ENCODE measurements around the gene ZBTB18. TPM values are rescaled to one million over a fixed set of nuclear protein-coding genes. Genes with fewer than 3 reads are reported as not detected.
A peak's percentile ranks its signal among the peaks of the same experiment; 100 is the strongest.

The ZBTB18 gene
- total RNA-seq, 1 donor from 2014 or later = 8.8 TPM

DNA sequence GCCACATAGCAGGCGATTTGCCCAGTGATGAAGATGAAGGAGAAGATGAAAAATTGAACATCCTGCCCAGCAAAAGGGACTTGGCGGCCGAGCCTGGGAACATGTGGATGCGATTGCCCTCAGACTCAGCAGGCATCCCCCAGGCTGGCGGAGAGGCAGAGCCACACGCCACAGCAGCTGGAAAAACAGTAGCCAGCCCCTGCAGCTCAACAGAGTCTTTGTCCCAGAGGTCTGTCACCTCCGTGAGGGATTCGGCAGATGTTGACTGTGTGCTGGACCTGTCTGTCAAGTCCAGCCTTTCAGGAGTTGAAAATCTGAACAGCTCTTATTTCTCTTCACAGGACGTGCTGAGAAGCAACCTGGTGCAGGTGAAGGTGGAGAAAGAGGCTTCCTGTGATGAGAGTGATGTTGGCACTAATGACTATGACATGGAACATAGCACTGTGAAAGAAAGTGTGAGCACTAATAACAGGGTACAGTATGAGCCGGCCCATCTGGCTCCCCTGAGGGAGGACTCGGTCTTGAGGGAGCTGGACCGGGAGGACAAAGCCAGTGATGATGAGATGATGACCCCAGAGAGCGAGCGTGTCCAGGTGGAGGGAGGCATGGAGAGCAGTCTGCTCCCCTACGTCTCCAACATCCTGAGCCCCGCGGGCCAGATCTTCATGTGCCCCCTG, 3.3 kb downstream of the ZBTB18 start:
- intact Hi-C loops (cut with DNase I) = no loop called here
- Histone ChIP-seq H3K4me3 (no peak overlapping the region), H3K9me3 (no peaks in the 10 kb centered on the region), H3K27ac (no peak overlapping the region), H3K27me3 (no peaks in the 10 kb centered on the region), H3K36me3 (peaks cover 0 to 13% of the 10 kb centered on the region in 2 donors), H3K4me1 (peaks cover 40% of the 10 kb centered on the region)
- peak in 1 of 2 donors; percentile 71 for DNase-seq (ENCODE audit: extremely low spot score in 2 of 2)
- TF ChIP-seq POLR2A (IDR thresholded peaks at IDR 0.05) (no peak), POLR2AphosphoS5 (IDR thresholded peaks at IDR 0.05; ENCODE audit: insufficient read depth in 1 of 2, low read depth in 1 of 2) (no peak)
- TF ChIP-seq, protein P1, sequence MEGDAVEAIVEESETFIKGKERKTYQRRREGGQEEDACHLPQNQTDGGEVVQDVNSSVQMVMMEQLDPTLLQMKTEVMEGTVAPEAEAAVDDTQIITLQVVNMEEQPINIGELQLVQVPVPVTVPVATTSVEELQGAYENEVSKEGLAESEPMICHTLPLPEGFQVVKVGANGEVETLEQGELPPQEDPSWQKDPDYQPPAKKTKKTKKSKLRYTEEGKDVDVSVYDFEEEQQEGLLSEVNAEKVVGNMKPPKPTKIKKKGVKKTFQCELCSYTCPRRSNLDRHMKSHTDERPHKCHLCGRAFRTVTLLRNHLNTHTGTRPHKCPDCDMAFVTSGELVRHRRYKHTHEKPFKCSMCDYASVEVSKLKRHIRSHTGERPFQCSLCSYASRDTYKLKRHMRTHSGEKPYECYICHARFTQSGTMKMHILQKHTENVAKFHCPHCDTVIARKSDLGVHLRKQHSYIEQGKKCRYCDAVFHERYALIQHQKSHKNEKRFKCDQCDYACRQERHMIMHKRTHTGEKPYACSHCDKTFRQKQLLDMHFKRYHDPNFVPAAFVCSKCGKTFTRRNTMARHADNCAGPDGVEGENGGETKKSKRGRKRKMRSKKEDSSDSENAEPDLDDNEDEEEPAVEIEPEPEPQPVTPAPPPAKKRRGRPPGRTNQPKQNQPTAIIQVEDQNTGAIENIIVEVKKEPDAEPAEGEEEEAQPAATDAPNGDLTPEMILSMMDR (IDR thresholded peaks at IDR 0.05) = no peak

- peaks cover 38% of the 10 kb centered on the region for H3K4me1 ChIP-seq
- peaks cover 0 to 13% of the 10 kb centered on the region in 2 donors for H3K36me3 ChIP-seq
- no peaks in the 10 kb centered on the region for H3K9me3 ChIP-seq
- H3K27ac ChIP-seq = no peak overlapping the region
- TF ChIP-seq, protein P1 (IDR thresholded peaks at IDR 0.05) = no peak
- no peak for TF ChIP-seq POLR2AphosphoS5 (IDR thresholded peaks at IDR 0.05; ENCODE audit: insufficient read depth in 1 of 2, low read depth in 1 of 2)
- TF ChIP-seq POLR2A (IDR thresholded peaks at IDR 0.05) = no peak
- H3K27me3 ChIP-seq = no peaks in the 10 kb centered on the region
- intact Hi-C loops (cut with DNase I) = no loop called here
- peak in 1 of 2 donors; percentile 71 for DNase-seq (ENCODE audit: extremely low spot score in 2 of 2)
- H3K4me3 ChIP-seq = no peak overlapping the region
These were observed 3.8 kb downstream of the ZBTB18 start for GRCh38 chr1:244054924-244055263.

DNA sequence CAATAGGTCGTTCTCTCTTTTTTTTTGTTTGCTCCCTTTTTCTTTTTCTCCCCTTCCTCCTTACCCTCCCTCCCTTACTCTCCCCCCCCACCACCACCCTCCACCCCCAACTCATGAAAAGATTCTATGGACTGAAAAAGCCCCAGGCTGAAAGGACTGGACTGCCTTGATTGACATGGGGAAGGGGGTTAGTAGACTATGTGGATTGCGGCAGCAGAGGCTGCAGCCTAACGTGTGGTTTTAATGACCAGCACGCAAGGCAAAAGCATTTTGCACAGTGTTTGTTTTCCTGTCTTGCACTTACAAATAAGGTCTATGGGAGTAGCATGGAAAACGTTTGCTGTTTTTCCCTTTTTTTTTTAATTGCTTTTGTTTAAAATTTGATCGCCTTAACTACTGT, 5.5 kb downstream of the ZBTB18 start:
- H3K4me1 ChIP-seq = peaks cover 22% of the 10 kb centered on the region

DNA sequence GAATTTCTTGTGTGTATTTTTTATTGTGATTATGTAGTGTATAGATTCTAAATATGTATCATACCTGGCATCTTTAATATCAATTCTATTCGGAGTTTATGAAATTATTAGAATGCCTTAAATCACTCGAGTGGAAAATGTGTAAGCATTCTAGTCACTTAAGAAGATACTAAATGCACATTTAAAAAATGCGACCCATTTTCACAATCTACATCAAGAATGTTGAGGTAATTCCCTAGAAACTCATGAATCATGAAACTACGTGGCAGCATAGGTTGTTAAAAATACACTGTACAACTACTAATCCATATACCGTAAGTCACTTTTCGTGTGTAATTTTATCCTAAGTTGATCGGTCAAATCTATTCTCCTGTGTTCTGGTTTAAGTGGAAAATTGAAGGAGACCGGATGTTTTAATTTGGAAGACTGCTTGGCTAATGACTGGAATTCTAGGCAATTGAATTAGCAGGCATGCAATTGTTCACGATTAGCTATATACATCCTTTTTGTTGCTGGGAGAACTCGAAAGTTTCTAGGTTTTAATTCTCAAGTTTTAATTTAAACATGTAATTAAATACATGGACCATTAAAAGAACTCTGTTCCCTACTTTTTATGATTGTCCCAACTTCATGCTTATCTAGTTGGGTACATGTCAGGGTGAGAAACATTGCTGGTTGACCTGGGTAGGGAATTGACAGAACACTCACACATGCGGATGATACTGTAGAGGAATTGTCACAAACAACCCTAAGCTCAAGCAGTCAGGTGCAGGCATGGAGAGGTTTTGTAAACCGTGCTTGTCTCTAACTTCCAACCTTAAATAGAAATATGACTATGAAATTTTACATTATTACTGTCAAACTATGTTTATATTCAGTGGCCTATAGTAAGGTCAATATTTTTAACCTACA, 6.6 kb downstream of the ZBTB18 start:
- intact Hi-C loops (cut with DNase I) = no loop called here

More for the DNA sequence above, 5.5 kb downstream of the ZBTB18 start:
- Histone ChIP-seq H3K9me3 (no peaks in the 10 kb centered on the region), H3K27me3 (no peaks in the 10 kb centered on the region), H3K4me3 (no peak overlapping the region), H3K27ac (no peak overlapping the region), H3K36me3 (peaks cover 0 to 13% of the 10 kb centered on the region in 2 donors)
- intact Hi-C loops (cut with DNase I) = no loop called here
- TF ChIP-seq POLR2A (IDR thresholded peaks at IDR 0.05) = no peak
- no peak for TF ChIP-seq POLR2AphosphoS5 (IDR thresholded peaks at IDR 0.05; ENCODE audit: insufficient read depth in 1 of 2, low read depth in 1 of 2)
- TF ChIP-seq, protein P1 (IDR thresholded peaks at IDR 0.05) = no peak
- no peak for DNase-seq (ENCODE audit: extremely low spot score in 2 of 2)

More for the DNA sequence above, 6.6 kb downstream of the ZBTB18 start:
- TF ChIP-seq POLR2AphosphoS5 (IDR thresholded peaks at IDR 0.05; ENCODE audit: insufficient read depth in 1 of 2, low read depth in 1 of 2) = no peak
- TF ChIP-seq POLR2A (IDR thresholded peaks at IDR 0.05) = no peak
- TF ChIP-seq, protein P1 (IDR thresholded peaks at IDR 0.05) = no peak
- H3K36me3 ChIP-seq = peaks cover 0 to 13% of the 10 kb centered on the region in 2 donors
- H3K9me3 ChIP-seq = no peaks in the 10 kb centered on the region
- no peak overlapping the region for H3K27ac ChIP-seq
- peaks cover 11% of the 10 kb centered on the region for H3K4me1 ChIP-seq
- no peak for DNase-seq (ENCODE audit: extremely low spot score in 2 of 2)
- H3K4me3 ChIP-seq = no peak overlapping the region
- no peaks in the 10 kb centered on the region for H3K27me3 ChIP-seq
